ENCODE results near the gene RHEBL1. TPM values are rescaled to one million over a fixed set of nuclear protein-coding genes. Genes with fewer than 3 reads are reported as not detected.

RHEBL1 gene
- polyA plus RNA-seq, 1 donor (not counting 4 experiments of a cell fraction or from before 2014, with no cell fraction given), result 0.51 TPM

- Histone ChIP-seq H4K20me1 (ENCODE audit: control insufficient read depth, extremely low read depth, insufficient read depth, low read length) (peaks cover 11% of the 10 kb centered on the region), H2AFZ (ENCODE audit: control insufficient read depth, low read length) (no peak overlapping the region)
- no peak for DNase-seq (ENCODE audit: low read depth, low spot score)
Observed at GRCh38 chr12:49046129-49046895, 23.5 kb downstream of the RHEBL1 start.

GRCh38 chr12:49044660-49045059, 25.1 kb downstream of the RHEBL1 start:
- Histone ChIP-seq H3K9ac (ENCODE audit: control insufficient read depth, extremely low read depth, insufficient read depth, low read length) (no peak overlapping the region), H3K27ac (ENCODE audit: control insufficient read depth, insufficient read depth, low read length) (no peak overlapping the region), H3K9me3 (ENCODE audit: control insufficient read depth, low read depth, low read length) (no peaks in the 10 kb centered on the region), H3K4me1 (ENCODE audit: control insufficient read depth, extremely low read depth, insufficient read depth, low read length) (peaks cover 3% of the 10 kb centered on the region), H3K27me3 (ENCODE audit: control insufficient read depth, extremely low read depth, insufficient read depth, low read length) (no peaks in the 10 kb centered on the region), H3K4me3 (ENCODE audit: control insufficient read depth in 2 of 3, extremely low read depth in 1 of 3, insufficient read depth in 2 of 3, low read depth in 1 of 3, low read length in 3 of 3) (no peak overlapping the region), H3K36me3 (ENCODE audit: control insufficient read depth in 2 of 2, extremely low read depth in 1 of 2, insufficient read depth in 2 of 2, low read length in 2 of 2) (peaks cover 62 to 70% of the 10 kb centered on the region in 2 experiments), H2AFZ (ENCODE audit: control insufficient read depth, low read length) (no peak overlapping the region), H4K20me1 (ENCODE audit: control insufficient read depth, extremely low read depth, insufficient read depth, low read length) (peaks cover 3% of the 10 kb centered on the region), H3K4me2 (ENCODE audit: control insufficient read depth, extremely low read depth, insufficient read depth, low read depth, low read length) (no peak overlapping the region), H3K9me1 (ENCODE audit: control insufficient read depth, extremely low read depth, insufficient read depth, low read length) (peaks cover 2% of the 10 kb centered on the region), H3K79me2 (ENCODE audit: control insufficient read depth, insufficient read depth, low read length) (peaks cover 5% of the 10 kb centered on the region)
- FAIRE-seq, result no peak
- dilution Hi-C loops (cut with MboI; ENCODE audit: extremely low pct_ligation_motif_present, low sequenced_read_pairs), result no loop called here
- TF ChIP-seq EZH2 (IDR thresholded peaks at IDR 0.05; ENCODE audit: low read length) (no peak), CTCF (optimal IDR thresholded peaks at IDR 0.05 in 1 of 3, IDR thresholded peaks at IDR 0.05 in 1 of 3, conservative IDR thresholded peaks at IDR 0.05 in 1 of 3; ENCODE audit: extremely low read depth in 1 of 3, insufficient read depth in 2 of 3, low read length in 3 of 3) (no peak)
- DNase-seq (ENCODE audit: low read depth, low spot score), result no peak

More at GRCh38 chr12:49046129-49046895, 23.5 kb downstream of the RHEBL1 start:
- no peak for FAIRE-seq
- dilution Hi-C loops (cut with MboI; ENCODE audit: extremely low pct_ligation_motif_present, low sequenced_read_pairs), result no loop called here
- H3K9me3 ChIP-seq (ENCODE audit: control insufficient read depth, low read depth, low read length), result no peaks in the 10 kb centered on the region
- H3K79me2 ChIP-seq (ENCODE audit: control insufficient read depth, insufficient read depth, low read length), result peaks cover 13% of the 10 kb centered on the region
- TF ChIP-seq EZH2 (IDR thresholded peaks at IDR 0.05; ENCODE audit: low read length) (no peak), CTCF (optimal IDR thresholded peaks at IDR 0.05 in 1 of 3, IDR thresholded peaks at IDR 0.05 in 1 of 3, conservative IDR thresholded peaks at IDR 0.05 in 1 of 3; ENCODE audit: extremely low read depth in 1 of 3, insufficient read depth in 2 of 3, low read length in 3 of 3) (no peak)
- H3K27me3 ChIP-seq (ENCODE audit: control insufficient read depth, extremely low read depth, insufficient read depth, low read length), result no peaks in the 10 kb centered on the region
- H3K9ac ChIP-seq (ENCODE audit: control insufficient read depth, extremely low read depth, insufficient read depth, low read length), result no peak overlapping the region
- H3K36me3 ChIP-seq (ENCODE audit: control insufficient read depth in 2 of 2, extremely low read depth in 1 of 2, insufficient read depth in 2 of 2, low read length in 2 of 2), result peaks cover 70 to 76% of the 10 kb centered on the region in 2 experiments
- H3K9me1 ChIP-seq (ENCODE audit: control insufficient read depth, extremely low read depth, insufficient read depth, low read length), result peaks cover 2% of the 10 kb centered on the region
- H3K4me1 ChIP-seq (ENCODE audit: control insufficient read depth, extremely low read depth, insufficient read depth, low read length), result peaks cover 5% of the 10 kb centered on the region
- no peak overlapping the region for H3K4me3 ChIP-seq (ENCODE audit: control insufficient read depth in 2 of 3, extremely low read depth in 1 of 3, insufficient read depth in 2 of 3, low read depth in 1 of 3, low read length in 3 of 3)
- H3K27ac ChIP-seq (ENCODE audit: control insufficient read depth, insufficient read depth, low read length), result no peak overlapping the region
- H3K4me2 ChIP-seq (ENCODE audit: control insufficient read depth, extremely low read depth, insufficient read depth, low read depth, low read length), result no peak overlapping the region

All from keratinocyte (primary cell).